Activated CD8-positive, alpha-beta memory T cell treated with anti-CD3 and anti-CD28 coated beads, Interleukin-2, amount 50 U/mL, for 4 hours (primary cell): ENCODE measurements around the gene HIPK2.

Experiments
- DNase-seq: peaks from one replicate; pipeline ENCODE4 v3.0.0-alpha.2; 2020

Gene HIPK2

GRCh38 chr7:139667377-139667776, 110.4 kb downstream of the HIPK2 start:
- DNase-seq, result no peak

GRCh38 chr7:139666501-139666900, 111.3 kb downstream of the HIPK2 start:
- no peak for DNase-seq

GRCh38 chr7:139664434-139664833, 113.4 kb downstream of the HIPK2 start:
- DNase-seq, result no peak

- DNase-seq, result no peak
These were observed 114.1 kb downstream of the HIPK2 start for GRCh38 chr7:139663608-139664177.

- DNase-seq, result no peak
These were observed 115.9 kb downstream of the HIPK2 start for GRCh38 chr7:139661903-139662302.

GRCh38 chr7:139661043-139661440, 116.8 kb downstream of the HIPK2 start:
- no peak for DNase-seq

GRCh38 chr7:139660317-139661042, 117.3 kb downstream of the HIPK2 start:
- DNase-seq, result no peak

GRCh38 chr7:139659922-139660316, 117.9 kb downstream of the HIPK2 start:
- no peak for DNase-seq

GRCh38 chr7:139658908-139659675, 118.7 kb downstream of the HIPK2 start:
- DNase-seq, result no peak

GRCh38 chr7:139658296-139658695, 119.5 kb downstream of the HIPK2 start:
- no peak for DNase-seq

- no peak for DNase-seq
These were observed 120.1 kb downstream of the HIPK2 start for GRCh38 chr7:139657725-139658124.

GRCh38 chr7:139656387-139656786, 121.4 kb downstream of the HIPK2 start:
- no peak for DNase-seq

- DNase-seq, result no peak
These were observed 122.5 kb downstream of the HIPK2 start for GRCh38 chr7:139655305-139655704.

GRCh38 chr7:139654276-139655181, 123.3 kb downstream of the HIPK2 start:
- no peak for DNase-seq

GRCh38 chr7:139651914-139652313, 125.9 kb downstream of the HIPK2 start:
- DNase-seq, result no peak

GRCh38 chr7:139651308-139651707, 126.5 kb downstream of the HIPK2 start:
- no peak for DNase-seq

GRCh38 chr7:139650429-139651100, 127.2 kb downstream of the HIPK2 start:
- no peak for DNase-seq

GRCh38 chr7:139648941-139649425, 128.8 kb downstream of the HIPK2 start:
- DNase-seq, result no peak

- DNase-seq, result no peak
These were observed 129.4 kb downstream of the HIPK2 start for GRCh38 chr7:139648391-139648861.

GRCh38 chr7:139647814-139648390, 129.9 kb downstream of the HIPK2 start:
- no peak for DNase-seq

GRCh38 chr7:139647085-139647484, 130.7 kb downstream of the HIPK2 start:
- no peak for DNase-seq

GRCh38 chr7:139646566-139646965, 131.2 kb downstream of the HIPK2 start:
- no peak for DNase-seq
